D721Med (cell line): ENCODE measurements around the gene CMYA5.
"Not testable (repeated sequence)": the region's sequence is repeated elsewhere in the genome, so short reads cannot be mapped to it uniquely, and the experiment has no call there.

Experiments used
- DNase-seq: peaks from one replicate; pipeline ENCODE4 v3.0.0; 2011; ENCODE audit warnings: low spot score; ENCODE audit not compliant: insufficient read length
- FAIRE-seq: peaks from 2 replicates; lab custom pipeline; 2011; peaks lifted over from hg19 to GRCh38; lab: Jason Lieb, UNC
- TF ChIP-seq, protein P1 (sequence below): IDR thresholded peaks from 2 replicates; pipeline ENCODE4 v1.5.1; 2012; ENCODE audit warnings: mild to moderate bottlenecking, control low read depth; ENCODE audit not compliant: insufficient read depth; ENCODE audit errors: missing control alignments

CMYA5 gene

GRCh38 chr5:79702606-79703380 lies 13.2 kb downstream of the CMYA5 start:
- DNase-seq: no peak
- FAIRE-seq: peak; percentile 21
- TF ChIP-seq, protein P1, sequence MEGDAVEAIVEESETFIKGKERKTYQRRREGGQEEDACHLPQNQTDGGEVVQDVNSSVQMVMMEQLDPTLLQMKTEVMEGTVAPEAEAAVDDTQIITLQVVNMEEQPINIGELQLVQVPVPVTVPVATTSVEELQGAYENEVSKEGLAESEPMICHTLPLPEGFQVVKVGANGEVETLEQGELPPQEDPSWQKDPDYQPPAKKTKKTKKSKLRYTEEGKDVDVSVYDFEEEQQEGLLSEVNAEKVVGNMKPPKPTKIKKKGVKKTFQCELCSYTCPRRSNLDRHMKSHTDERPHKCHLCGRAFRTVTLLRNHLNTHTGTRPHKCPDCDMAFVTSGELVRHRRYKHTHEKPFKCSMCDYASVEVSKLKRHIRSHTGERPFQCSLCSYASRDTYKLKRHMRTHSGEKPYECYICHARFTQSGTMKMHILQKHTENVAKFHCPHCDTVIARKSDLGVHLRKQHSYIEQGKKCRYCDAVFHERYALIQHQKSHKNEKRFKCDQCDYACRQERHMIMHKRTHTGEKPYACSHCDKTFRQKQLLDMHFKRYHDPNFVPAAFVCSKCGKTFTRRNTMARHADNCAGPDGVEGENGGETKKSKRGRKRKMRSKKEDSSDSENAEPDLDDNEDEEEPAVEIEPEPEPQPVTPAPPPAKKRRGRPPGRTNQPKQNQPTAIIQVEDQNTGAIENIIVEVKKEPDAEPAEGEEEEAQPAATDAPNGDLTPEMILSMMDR: peak; percentile 46

DNA sequence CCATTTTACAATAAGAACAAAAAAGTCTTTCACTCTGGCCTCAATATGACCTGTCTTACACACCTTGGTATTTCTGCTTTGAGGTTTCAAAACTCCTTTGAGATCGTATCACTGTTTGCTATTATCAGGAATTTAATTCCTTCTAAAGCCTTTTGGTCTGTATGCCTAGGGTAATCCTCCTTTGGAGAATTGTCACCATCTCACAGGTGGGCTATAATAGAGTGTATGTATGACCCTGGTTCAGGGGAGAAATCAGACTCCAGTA lies 13.7 kb downstream of the CMYA5 start:
- no peak for DNase-seq
- no peak for FAIRE-seq
- TF ChIP-seq, protein P1: no peak

DNA sequence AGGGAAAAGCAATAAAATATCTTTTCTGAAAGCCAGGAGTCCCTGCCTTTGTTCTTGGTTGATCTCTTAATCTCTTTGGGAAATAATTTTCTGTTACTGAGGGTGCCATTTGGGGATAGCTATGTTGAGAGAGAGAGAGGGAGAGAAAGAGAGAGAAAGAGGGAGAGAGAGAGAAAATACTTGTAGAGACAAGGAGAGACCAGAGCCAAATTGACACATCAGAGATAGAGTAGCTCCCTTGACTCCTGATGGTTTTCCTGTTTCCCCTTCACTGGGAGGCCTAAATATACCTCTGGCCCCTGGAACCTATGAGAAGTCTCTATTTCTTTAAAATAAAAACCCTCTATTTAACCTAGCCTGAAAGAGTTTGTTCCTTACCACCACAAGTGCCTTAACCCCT lies 14.9 kb downstream of the CMYA5 start:
- TF ChIP-seq, protein P1: no peak
- DNase-seq (no peak), FAIRE-seq (no peak)

GRCh38 chr5:79705632-79706031 lies 16.0 kb downstream of the CMYA5 start:
- no peak for FAIRE-seq

GRCh38 chr5:79706317-79706716 lies 16.7 kb downstream of the CMYA5 start:
- DNase-seq, FAIRE-seq: not testable (repeated sequence)

More at GRCh38 chr5:79705632-79706031, 16.0 kb downstream of the CMYA5 start:
- TF ChIP-seq, protein P1: no peak
- no peak for DNase-seq

GRCh38 chr5:79707535-79707934 lies 17.9 kb downstream of the CMYA5 start:
- no peak for FAIRE-seq
- TF ChIP-seq, protein P1: no peak

GRCh38 chr5:79712741-79713140 lies 23.1 kb downstream of the CMYA5 start:
- no peak for DNase-seq
- TF ChIP-seq, protein P1: no peak
- no peak for FAIRE-seq

More at GRCh38 chr5:79707535-79707934, 17.9 kb downstream of the CMYA5 start:
- DNase-seq: no peak
